ENCODE data around the gene ZYX.

Gene ZYX

GRCh38 chr7:143385891-143386781, 5.0 kb downstream of the ZYX start:
- H3K4me3 ChIP-seq (ENCODE audit: low read depth, low read length), result peak overlapping the region; percentile 32
- no peak for TF ChIP-seq CTCF (conservative IDR thresholded peaks at IDR 0.05; ENCODE audit: low read depth, low read length)

GRCh38 chr7:143387156-143387975, 6.2 kb downstream of the ZYX start:
- H3K4me3 ChIP-seq (ENCODE audit: low read depth, low read length), result no peak overlapping the region
- no peak for DNase-seq (ENCODE audit: low read depth)
- TF ChIP-seq CTCF (conservative IDR thresholded peaks at IDR 0.05; ENCODE audit: low read depth, low read length), result peak; percentile 20

More at GRCh38 chr7:143385891-143386781, 5.0 kb downstream of the ZYX start:
- peak; percentile 84 for DNase-seq (ENCODE audit: low read depth)

GRCh38 chr7:143388051-143388450, 6.9 kb downstream of the ZYX start:
- H3K4me3 ChIP-seq (ENCODE audit: low read depth, low read length), result no peak overlapping the region
- TF ChIP-seq CTCF (conservative IDR thresholded peaks at IDR 0.05; ENCODE audit: low read depth, low read length), result no peak
- DNase-seq (ENCODE audit: low read depth), result no peak

GRCh38 chr7:143388491-143389101, 7.5 kb downstream of the ZYX start:
- TF ChIP-seq CTCF (conservative IDR thresholded peaks at IDR 0.05; ENCODE audit: low read depth, low read length), result peak; percentile 14
- DNase-seq (ENCODE audit: low read depth), result no peak
- H3K4me3 ChIP-seq (ENCODE audit: low read depth, low read length), result no peak overlapping the region

- no peak for DNase-seq (ENCODE audit: low read depth)
- peak; percentile 25 for TF ChIP-seq CTCF (conservative IDR thresholded peaks at IDR 0.05; ENCODE audit: low read depth, low read length)
- H3K4me3 ChIP-seq (ENCODE audit: low read depth, low read length), result no peak overlapping the region
These were observed 8.4 kb downstream of the ZYX start for GRCh38 chr7:143389316-143390103.

- H3K4me3 ChIP-seq (ENCODE audit: low read depth, low read length), result no peak overlapping the region
- DNase-seq (ENCODE audit: low read depth), result no peak
These were observed 9.1 kb downstream of the ZYX start for GRCh38 chr7:143390104-143390772.

More at GRCh38 chr7:143390104-143390772, 9.1 kb downstream of the ZYX start:
- TF ChIP-seq CTCF (conservative IDR thresholded peaks at IDR 0.05; ENCODE audit: low read depth, low read length), result no peak
